C1 segment of cervical spinal cord (tissue), 14 donors: ENCODE results near the gene ANXA8.
"Not testable (repeated sequence)": the region's sequence is repeated elsewhere in the genome, so short reads cannot be mapped to it uniquely, and the experiment has no call there.

Experiments
- DNase-seq, 14 donors: peaks; one replicate each; lab custom pipeline; 2025; lab: John Stamatoyannopoulos, UW

Gene ANXA8

DNA sequence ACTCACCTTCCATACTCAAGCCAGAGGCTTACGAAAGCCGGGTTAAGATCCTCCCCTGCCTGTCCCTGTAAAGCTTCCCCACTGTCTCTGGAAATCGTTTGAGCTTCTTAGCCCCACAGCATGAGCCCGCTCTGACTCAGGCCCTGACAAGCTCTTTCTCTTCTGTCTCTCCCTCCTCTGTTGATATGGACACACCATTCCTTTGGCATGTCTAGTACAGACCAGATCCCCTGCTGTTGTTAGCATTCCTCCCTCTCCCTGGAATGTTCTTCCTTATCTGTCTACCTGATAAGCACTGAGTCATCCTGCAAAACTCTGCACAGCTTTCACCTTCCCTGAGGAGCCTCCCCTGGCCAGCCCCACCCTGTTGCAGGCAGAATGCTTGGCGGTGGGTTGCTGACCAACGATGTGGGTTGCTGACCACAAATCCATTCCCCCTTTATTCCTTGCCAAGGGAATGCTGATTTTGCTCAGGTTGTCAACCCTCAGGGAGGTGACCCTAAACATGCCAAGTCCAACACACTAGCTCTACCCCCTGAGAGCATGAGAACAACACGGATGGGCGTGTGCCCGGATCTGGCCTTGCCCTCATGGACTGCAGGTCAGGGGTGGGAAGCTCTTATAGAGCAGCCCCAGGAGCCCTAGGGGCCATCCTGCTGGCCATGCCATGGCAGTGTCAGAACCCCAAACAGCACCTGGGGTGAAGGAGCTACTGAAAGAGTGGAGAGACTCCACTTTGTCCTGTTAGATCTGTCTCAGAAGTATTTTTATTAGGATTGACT, 21.1 kb downstream of the ANXA8 start:
- DNase-seq, result not testable (repeated sequence)

DNA sequence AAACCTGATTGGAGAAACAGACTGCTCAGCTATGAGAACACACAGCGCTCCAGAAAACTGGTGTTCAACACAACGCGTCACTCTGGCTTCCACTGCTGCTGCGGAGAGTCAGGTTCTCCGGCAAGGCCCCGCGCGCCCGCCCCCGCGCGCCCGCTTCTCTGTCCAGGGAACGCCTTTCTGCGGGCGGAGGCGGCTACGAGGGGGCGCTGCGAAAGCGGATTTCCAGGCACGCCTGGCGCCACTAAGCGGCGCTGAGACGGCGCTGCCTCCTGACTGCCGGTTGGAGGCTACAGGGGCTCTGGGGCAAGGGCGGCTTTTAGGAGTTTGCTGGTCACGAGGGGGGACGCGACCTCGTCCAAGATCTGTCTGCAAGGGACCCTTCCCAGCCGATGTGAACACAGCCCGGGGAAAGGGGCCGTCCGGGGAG, 22.6 kb downstream of the ANXA8 start:
- DNase-seq, result peak in 2 of 14 donors; percentile 17 to 22

DNA sequence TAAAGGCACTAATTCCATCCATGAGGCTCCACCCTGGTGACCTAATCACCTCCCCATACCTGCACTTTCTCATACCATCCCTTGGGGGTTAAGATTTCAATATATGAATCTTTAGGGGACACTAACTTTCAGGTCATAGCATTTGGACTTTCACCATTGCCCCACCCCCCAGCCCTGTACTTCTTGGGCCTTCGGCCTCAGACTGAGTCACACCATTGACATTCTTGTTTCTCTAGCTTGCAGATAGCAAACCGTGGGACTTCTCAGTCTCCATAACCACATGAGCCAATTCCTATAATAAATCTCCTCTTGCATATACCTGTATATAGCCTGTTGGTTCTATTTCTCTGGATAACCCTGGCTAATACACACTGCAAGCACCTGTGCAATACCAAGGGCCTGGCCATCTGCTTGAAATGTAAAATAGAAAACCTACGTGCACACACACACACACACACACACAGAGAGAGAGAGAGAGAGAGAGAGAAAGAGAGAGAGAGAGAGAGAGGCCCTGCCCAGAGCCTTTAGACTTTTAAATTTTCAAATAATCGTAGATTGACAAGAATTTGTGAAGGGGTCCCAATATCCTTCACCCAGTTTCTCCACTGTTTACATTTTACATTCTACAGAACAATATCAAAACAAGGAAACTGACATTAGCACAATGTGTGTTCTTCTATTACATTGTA, 25.3 kb downstream of the ANXA8 start:
- DNase-seq, result no peak

DNA sequence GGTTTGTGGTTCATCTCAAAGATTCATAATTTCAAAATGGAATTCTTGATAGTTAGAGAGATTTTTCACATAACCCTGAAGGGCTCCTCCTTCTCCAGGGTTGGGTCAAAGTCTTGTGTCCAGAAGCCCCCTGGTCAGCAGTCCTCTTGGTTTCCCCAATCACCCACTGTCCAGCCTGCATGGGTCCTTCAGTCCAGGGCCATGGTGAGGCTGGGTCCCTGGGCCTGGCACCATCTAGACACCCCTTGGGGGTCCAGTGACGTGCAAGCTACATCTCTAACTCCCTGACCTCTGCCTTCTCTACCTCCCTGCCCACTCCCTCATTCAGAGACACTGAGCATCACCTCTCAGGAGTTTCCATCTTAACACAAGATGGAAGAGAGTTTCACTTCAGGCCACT, 26.1 kb downstream of the ANXA8 start:
- no peak for DNase-seq

DNA sequence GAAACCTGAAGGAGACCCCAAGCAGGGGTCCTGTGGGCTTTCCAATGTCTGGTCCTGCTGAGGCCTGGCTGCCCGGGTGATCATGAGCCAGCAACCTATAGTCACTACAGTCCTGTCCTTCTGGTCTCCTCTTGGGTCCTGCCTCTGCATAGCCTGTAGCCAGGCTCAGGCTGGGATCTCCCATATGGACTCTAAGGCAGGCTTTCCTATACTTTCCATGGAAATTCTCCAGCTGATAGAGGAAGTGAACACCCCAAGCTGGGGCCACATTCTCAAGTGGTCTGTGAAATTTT, 26.4 kb downstream of the ANXA8 start:
- DNase-seq, result no peak

DNA sequence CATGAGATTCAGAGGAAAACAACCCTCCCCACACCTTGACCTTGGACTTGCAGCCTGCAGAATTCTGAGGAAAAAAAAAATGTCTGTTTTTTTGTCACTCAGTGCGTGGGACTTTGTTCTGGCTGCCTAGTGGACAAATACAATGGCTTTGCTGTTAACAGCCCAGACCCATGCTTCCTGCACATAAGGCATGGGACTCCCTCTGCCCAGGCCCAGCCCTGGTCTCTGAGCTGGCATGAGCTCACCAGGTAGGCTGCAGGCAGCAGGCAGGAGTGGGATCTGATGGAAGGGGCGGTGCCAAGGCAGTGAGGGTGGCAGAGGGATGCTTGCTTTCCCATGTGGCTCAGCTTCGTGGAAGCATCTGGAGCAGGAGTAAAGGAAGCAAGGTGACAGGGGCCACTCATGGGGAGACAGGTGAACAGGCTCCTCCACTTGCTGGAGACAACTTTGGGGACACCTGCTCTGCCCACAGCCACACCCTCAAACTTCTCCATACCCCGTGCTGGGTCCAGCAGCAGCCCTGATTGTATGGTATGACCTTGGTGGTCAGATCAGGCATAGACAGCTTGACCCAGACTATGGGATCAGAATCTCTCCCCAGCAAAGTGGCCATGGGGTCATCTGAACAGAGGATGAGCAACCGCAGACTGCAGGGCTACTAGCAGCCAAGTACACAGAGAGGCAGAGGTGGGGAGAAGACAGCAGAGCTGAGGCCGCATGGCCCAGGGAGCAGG, 27.0 kb downstream of the ANXA8 start:
- DNase-seq, result no peak

DNA sequence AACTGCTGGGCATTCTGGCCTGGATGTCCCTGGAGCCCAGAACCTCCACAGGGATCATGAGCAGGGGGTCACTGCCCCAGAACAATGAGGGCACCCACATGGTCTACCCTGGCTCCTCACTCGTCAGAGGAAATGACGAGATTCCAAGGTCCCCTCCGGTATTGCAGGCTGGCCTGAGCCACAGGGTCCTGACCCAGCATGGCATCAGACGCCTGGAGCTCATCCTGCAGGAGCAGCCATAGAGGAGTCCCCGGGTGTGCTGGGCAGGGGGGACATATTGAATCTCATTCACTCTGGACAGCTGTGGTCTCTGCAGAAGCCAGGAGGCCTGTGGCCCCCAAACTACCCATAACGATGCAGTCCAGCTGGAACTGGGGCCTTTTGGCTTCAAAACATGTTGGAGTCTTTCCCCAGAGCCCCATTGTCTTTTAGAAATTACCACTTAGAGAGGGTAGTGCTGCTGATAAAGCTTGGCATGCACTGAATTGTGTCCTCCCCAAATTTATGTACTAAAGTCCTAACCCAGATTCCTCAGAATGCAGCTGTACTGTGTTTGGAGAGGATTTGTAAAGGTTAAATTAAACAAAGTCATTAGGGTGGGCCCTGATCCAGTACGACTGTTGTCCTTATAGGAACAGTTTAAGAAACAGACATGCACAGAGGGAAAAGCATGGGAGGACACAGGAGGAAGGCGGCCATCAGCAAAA, 27.7 kb downstream of the ANXA8 start:
- no peak for DNase-seq

DNA sequence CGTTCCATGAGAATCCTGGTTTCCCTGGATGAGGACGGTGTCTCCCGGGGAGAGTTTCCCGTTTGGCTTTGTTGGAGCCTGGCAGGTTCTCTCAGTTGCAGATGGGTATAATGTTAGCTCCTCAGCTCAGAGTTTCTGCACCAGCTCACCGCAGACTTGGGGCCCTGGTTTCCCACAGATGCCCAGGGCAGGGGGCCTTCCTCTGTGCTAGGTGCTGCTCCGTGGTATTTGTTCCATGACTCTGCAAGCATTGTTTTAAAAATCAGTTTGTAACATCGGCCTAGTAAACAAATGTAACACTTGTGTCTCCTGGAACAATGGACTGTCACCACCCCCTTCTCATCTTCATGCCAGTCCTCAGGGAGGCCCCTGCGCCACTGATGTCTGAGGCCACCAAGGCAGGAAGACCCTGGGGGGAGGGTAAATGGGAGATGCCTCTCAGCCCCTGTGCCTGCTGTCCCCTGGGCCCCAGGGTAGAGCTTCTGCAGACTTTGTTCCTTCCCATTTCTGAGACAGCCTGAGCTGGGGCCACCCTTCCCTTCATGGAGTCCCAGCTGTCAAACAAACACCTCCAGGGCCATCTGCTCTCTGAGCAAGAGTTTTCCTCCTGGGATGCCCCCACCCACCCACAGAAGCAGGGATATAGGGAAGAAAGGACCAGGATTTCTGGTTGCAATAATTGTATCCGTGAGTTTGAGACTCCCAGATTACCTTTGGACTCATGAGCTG, 28.4 kb downstream of the ANXA8 start:
- not testable (repeated sequence) for DNase-seq

DNA sequence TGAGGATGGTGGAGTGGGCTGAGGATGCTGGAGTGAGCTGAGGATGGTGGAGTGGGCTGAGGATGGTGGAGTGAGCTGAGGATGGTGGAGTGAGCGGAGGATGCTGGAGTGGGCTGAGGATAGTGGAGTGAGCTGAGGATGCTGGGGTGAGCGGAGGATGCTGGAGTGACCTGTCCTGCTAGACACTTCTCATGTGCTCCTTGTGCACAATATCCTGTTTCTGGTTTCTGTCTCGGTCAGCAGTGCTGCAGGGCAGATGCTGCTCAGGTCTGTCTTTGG, 29.2 kb downstream of the ANXA8 start:
- no peak for DNase-seq

DNA sequence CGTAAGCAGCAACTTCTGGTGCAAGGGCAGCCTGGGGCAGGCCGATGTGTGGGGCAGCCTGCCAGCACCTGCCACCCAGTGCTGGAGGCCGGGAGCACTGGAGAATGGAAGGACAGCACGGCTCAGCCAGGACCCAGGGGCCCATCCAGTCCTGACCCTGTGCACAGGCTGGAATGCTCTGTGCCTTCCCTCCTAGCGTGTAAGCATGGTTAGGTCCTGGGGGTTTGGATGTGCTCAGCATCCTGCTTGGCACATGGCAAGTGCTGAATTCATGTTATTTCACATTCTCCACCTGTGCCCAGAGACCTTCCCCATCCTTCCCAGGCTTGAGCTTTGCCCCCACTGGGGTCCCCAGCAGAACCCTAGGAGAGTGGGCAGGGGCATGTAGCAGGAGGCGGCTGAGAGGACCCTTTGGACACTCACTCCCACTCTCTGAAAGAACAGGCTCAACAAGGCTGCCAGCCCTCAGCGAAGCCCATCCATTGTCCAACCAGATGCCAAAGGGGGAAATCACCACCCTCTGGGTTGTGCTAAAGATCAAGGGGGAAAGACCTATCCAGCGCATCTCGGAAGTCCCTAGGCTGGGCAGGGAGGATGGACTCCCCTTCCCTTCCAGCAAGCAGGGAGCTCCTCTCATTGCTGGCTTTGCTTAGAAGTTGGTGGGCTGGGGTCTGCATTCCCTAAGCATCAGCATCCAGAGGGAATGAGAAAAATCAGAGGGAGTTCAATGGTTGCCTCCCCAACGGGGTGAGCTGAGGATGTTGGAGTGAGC, 29.7 kb downstream of the ANXA8 start:
- no peak for DNase-seq

DNA sequence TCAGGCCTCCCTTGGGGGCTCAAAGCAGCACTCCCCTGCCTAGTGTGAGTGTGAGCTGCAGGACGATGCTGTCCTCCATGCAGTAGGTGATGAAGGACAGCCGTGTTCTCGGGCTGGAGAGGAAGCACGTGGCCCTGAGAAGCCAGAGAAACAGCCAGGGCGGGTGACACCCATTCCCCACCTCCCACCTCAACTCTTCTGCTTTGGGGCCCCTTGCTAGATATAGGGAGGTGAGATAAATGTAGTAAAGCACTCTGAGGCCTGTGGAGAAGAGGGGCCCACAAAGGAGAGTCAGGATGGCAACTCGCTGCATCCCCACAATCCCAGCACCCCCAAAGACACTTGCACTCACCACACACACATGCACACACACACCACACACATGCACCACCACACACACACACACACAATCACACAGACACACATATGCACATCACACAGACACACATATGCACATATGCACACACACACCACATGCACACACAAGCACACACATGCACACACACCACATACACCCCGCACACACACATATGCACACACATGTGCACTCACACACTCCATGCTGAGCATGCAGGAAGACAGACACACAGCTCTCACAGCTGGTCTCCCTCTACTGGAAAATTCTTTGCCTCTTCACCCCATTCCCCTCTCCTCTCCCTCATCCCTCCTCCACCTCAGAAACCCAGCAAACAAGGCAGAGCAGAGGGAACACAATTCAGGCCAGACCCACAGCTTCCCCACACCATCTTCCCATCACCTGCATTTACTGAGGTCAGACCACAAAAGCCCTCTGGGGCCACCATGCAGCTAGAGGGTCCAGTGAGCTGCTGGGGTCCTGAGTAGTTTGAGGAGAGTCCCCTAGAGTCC, 30.5 kb downstream of the ANXA8 start:
- DNase-seq, result no peak

DNA sequence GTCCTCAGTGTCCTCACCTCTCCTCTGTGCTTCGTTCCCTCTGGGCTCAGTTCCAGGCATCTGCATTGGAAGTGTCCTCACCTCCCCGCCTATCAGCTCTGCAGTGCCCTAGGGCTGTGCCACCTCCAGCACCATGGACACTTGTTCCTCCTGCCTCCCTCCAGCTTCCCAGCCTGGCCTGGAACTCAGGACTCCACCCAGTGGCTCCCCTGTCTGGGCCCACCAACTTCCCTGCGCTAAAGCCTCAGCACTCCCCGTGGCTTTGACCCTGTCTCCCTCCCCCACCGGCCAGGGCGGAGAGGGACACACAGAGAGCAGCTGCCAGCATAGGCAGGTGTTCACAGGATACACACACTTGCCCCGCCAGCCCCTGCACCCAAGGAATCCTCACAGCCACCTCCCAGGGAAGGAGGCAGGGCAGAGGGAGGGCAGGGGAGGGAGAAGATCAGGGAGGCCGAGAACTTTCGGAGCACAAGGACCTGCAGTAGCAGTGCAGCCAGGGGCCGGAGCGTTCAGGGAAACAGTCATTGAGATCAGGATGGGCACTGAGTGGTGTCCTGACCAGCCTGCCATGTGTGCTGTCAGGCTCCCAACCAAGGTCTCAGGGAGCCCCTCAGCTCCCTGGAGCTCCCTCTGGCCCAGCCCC, 31.3 kb downstream of the ANXA8 start:
- DNase-seq, result no peak

DNA sequence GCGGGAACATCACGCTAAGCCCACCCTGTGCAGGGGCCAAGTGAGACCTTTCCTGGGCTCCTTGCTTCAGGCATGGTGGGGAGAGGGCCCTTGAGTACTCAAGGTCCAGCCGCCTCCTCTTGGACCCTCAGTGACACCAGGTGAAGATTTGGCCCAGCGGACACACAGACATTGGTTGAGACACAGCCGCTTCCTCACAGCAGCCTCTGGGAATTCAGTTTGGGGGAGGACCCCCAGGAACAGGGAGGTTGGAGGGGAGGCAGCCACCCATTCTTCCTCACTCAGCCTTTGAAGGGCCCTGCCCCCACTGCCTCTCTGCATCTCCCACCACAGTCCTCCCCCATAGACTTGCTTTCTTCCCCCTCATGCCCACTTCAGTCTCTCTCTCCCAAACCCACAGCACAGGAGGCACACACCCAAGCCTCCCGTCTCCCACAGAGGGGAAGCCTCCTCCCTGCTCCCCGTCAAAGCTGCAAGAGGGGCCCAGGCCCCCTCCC, 31.9 kb downstream of the ANXA8 start:
- no peak for DNase-seq

DNA sequence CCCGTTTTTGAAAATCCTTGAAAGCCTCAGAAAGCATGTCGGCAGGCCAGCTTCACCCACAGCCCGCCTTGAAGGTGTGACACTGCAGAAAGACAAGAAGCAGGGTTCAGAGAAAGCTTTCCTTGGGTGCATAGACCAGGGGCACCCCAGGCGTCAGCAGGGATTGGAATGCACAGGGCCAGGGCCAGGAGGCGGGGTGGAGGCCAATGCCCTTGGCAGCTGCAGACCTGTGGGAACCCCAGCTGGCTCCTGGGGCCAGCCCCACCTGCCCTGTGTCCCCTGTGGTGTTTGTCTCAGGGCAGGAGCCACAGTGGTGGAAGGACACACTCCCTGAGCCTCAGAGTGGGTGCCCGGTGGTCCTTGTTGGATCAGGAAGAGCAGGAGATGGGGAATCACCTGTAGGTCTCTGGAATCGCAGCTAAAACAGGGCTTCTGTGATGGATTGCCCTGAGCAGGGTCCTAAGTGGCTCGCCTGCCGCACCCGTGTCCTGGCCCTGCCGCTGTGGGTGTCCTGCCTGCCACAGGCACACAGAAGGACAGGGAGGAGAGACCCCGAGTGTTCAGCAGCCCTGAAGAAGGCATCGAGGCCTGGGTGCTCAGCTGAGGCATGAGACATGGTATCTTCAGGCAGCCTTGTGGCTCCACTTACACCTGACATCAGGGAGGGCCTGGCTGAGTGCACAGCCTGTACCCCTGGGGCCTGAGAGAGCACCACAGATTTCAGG, 32.5 kb downstream of the ANXA8 start:
- DNase-seq, result no peak

DNA sequence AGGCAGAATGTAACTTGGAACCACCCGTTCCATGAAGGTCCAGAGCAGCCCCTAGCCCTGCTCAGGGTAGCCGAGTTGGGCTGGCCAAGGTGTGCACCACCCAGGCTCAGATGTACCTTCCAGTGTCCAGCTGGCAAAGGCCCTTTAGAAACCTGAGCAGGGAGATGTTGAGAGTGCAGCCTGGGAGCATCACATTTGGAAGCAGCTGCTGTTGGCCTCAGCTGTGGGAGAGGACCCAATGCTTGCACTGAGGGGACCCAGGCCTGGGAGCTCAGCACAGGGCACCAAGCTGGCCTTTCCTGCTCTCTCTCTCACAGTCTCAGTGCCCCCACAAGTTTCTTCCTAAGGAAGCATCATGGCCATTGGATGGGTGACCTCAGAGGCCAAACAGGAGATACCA, 33.5 kb downstream of the ANXA8 start:
- no peak for DNase-seq

DNA sequence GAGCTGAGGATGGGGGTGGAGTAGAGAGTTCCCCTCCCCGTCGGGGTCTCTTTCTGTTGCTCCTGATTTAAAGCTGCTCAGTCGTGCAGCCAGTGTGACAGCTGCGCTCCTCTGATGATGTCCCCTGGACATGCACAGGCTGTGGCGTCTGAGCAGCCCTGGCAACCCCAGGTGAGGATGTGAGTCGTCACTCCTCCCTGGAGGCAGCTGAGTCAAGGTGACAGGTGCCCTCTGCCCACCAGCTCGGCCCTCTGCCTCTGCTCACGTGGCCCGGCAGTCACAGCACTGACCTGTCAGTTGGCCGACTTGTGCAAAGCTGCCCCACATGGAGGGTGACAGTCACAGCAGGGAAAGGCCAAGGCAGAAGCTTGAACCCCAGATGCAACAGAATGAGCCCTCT, 33.9 kb downstream of the ANXA8 start:
- DNase-seq, result no peak

DNA sequence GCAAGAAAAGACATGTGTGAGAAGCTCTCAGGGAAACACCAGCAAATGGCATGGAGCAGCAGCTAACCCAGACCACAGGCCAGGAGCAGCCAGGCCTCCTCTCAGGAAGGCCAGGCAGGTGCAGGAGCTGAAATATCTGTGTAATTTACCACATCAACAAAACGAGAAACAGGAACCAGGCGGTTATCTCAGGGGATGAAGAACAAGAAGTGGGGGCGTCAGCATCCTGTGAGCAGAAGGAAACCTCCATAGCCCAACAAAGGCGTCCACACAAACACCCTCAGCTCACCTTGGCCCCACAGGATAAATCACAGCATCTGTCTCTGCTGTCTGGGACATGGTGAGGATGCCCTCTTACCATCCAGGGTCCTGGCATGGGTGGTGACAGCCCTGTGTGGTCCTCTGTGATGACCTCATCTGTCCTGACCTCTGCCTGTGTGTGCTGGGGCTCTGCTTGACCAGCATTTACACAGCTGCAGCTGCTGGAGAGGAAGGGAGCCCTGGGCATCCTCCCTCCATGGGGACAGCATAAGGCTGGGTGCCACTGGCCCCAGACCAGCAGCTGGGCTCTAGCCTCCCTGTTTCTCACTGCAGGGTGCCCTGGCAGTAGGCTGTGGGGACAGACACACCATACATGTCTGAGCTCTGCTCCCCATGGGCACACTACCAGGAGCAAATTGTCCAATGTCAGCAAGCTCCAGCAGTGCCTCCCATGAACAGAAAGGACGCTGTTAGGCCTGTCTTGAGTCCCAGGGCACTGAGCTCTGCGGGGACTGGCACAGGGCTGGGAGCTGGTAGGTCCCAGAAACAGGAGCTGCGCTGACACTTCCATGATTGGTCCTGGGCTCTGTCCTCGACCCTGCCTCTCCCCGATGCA, 34.6 kb downstream of the ANXA8 start:
- no peak for DNase-seq

DNA sequence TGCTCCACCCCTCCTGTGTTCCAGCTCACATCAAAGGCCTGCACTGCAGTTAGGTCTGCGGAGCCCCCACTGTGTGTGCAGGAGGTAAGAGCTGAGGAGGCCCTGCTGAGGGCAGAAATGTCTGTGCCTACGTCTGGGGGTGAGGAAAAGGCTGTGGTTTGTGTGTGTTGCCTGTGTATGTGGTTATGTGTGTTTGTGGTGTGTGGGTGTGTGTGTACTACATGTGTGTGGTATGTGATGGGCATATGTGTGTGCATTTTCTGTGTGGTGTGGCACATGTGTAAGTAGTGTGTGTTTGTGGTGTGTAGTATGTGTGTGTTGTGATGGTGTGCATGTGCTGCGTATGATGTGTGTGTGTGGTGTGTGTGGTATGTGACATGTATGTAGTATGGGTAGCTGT, 36.2 kb downstream of the ANXA8 start:
- no peak for DNase-seq
